Measurements from ENCODE around the gene DDI1.

GRCh38 chr11:103994094-103994493, 42.3 kb upstream of the DDI1 start:
- TF ChIP-seq POLR2A (IDR thresholded peaks at IDR 0.05) (no peak), CTCF (IDR thresholded peaks at IDR 0.05) (no peak)

Data from uterus (tissue), 2 donors.